HG02623 (cell line): ENCODE results near the gene RNF213.

Experiments
- ATAC-seq: cut with Tn5 transposase; IDR thresholded peaks from one replicate; pipeline ENCODE4 v1.9.1; 2021; ENCODE audit warnings: moderate library complexity; ENCODE audit not compliant: unreplicated experiment

The RNF213 gene

GRCh38 chr17:80428796-80429195 lies 168.1 kb downstream of the RNF213 start:
- no peak for ATAC-seq

GRCh38 chr17:80429356-80430275 lies 169.0 kb downstream of the RNF213 start:
- no peak for ATAC-seq

GRCh38 chr17:80430446-80431245 lies 170.0 kb downstream of the RNF213 start:
- no peak for ATAC-seq

GRCh38 chr17:80431246-80432195 lies 170.9 kb downstream of the RNF213 start:
- no peak for ATAC-seq

GRCh38 chr17:80432350-80432955 lies 171.8 kb downstream of the RNF213 start:
- ATAC-seq, result no peak

GRCh38 chr17:80432961-80433550 lies 172.4 kb downstream of the RNF213 start:
- ATAC-seq, result no peak

- no peak for ATAC-seq
Observed at GRCh38 chr17:80433916-80434666, 173.4 kb downstream of the RNF213 start.

- ATAC-seq, result no peak
Observed at GRCh38 chr17:80437532-80437931, 176.9 kb downstream of the RNF213 start.

GRCh38 chr17:80438806-80439205 lies 178.2 kb downstream of the RNF213 start:
- ATAC-seq, result no peak

- no peak for ATAC-seq
Observed at GRCh38 chr17:80439499-80439898, 178.8 kb downstream of the RNF213 start.

- ATAC-seq, result no peak
Observed at GRCh38 chr17:80441133-80441578, 180.5 kb downstream of the RNF213 start.

GRCh38 chr17:80441598-80442322 lies 181.1 kb downstream of the RNF213 start:
- ATAC-seq, result no peak

GRCh38 chr17:80442323-80442659 lies 181.6 kb downstream of the RNF213 start:
- no peak for ATAC-seq

- ATAC-seq, result no peak
Observed at GRCh38 chr17:80442764-80443163, 182.1 kb downstream of the RNF213 start.

GRCh38 chr17:80443498-80443897 lies 182.8 kb downstream of the RNF213 start:
- ATAC-seq, result no peak

- no peak for ATAC-seq
Observed at GRCh38 chr17:80443916-80444643, 183.4 kb downstream of the RNF213 start.

GRCh38 chr17:80444644-80444979 lies 184.0 kb downstream of the RNF213 start:
- ATAC-seq, result no peak
